Stimulated activated CD8-positive, alpha-beta memory T cell treated with anti-CD3 and anti-CD28 coated beads, Interleukin-2, amount 100 ng/mL, for 48 hours (primary cell): Measurements from ENCODE around the gene SPEF2.

Experiments used
- DNase-seq, 2 donors: peaks; one replicate each; pipeline ENCODE4 v3.0.0-alpha.2; 2020; ENCODE audit warnings: low read depth in 2 of 2

The SPEF2 gene

GRCh38 chr5:35856765-35857351 lies 239.2 kb downstream of the SPEF2 start, which contains the start of gene IL7R:
TSS of gene IL7R (plus strand) at chr5:35856891. CDS start at chr5:35856978, 87 bp downstream.
- no peak for DNase-seq

DNA sequence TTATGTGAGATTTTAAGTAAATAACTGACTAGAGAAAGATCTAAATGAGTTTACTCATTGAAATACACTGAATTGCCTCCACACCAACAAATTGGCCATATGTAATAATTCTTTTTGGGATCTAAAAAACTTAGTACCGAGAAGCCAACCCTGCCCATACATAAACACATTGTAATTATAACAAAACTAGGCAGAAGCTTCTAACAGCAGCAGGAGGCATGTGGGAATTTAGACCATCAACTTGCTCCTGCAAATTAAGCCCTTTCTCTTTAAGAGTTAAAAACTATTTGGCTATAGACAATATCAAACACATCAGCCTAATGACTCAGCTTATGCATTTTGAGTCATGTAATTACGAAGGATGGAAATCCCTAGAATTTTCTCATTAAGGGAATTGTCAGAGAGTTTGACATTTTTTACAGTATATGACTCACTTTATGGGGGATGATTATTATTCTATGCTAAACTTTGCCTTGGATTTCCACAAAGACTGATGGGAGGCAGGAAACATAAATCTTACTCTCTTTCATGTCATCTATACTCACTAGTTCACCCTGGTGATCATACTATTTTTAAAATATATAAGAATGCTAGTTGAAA lies 240.0 kb downstream of the SPEF2 start:
- no peak for DNase-seq

GRCh38 chr5:35859101-35859661 lies 241.5 kb downstream of the SPEF2 start:
- DNase-seq = no peak

- DNase-seq = no peak
These were observed 243.0 kb downstream of the SPEF2 start for GRCh38 chr5:35860686-35861085.

DNA sequence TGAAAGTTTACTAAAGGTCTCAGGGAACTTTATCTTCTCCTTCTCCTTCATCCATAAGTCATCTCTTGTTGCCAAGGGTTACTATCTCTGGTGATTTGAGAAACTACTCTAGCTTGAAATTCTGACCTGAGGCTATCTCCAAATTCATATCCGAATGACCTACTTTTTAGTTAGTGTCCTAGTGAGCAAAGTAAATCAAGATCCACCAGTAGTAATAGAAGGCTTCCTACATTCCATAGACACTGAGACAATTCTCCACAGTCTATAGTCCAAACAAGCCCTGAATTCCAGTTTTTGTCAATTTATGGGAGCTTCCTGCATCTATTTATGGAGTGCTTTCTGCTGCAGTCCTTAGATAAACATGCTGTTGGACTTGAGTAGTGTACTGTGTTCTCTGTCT lies 244.1 kb downstream of the SPEF2 start:
- DNase-seq = no peak

DNA sequence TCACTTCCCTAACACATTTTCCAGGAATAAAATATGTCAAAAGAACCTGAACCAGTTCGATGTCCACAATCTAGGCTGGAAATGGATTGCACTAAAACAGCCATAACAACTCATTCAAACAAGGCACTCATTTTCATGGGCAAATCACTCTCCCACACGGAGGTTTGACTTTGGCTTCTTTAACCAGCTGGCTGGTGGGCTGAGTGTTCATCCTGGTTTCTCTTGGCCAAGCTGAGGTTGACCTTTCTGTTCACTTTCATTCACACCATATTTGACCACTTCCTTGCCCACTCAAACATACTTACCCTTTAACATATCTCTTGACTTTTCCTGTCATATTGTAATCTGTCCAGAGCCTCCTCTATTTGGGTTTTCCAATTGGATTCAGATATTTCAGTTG lies 244.5 kb downstream of the SPEF2 start:
- no peak for DNase-seq

GRCh38 chr5:35863159-35863558 lies 245.5 kb downstream of the SPEF2 start:
- DNase-seq = no peak
